Panc1 (cell line): ENCODE data around the gene CERS5. TPM values are rescaled to one million over a fixed set of nuclear protein-coding genes. Genes with fewer than 3 reads are reported as not detected.

Experiments
- ATAC-seq: fragments of 200-7000 bp; cut with Tn5 transposase; 2 replicates; pipeline ENCODE4 v1.9.1; 2020; ENCODE audit warnings: mild to moderate bottlenecking, moderate library complexity
- BruUV-seq: library from RNA; stranded (reverse); fragments of 400-500 nt; replicated peaks from 2 replicates; lab custom pipeline; 2021; lab: Mats Ljungman, UMichigan
- CTCF ChIA-PET: fragments of 300-600 bp; sonication (Branson Sonifier 250); formaldehyde crosslinking; loops from one replicate; lab custom pipeline; 2022; ENCODE audit warnings: antibody characterized with exemption; lab: Charles Lee
- POLR2A ChIA-PET: fragments of 300-600 bp; sonication (Branson Sonifier 250); formaldehyde crosslinking; loops from one replicate; lab custom pipeline; 2022; ENCODE audit warnings: antibody characterized with exemption; lab: Charles Lee
- DNase-seq: peaks from one replicate; pipeline ENCODE4 v3.0.0-alpha.2; 2010; ENCODE audit warnings: low read depth, low spot score
- H3K27ac ChIP-seq: 2 replicates; pipeline ENCODE4 v1.5.1; 2011; ENCODE audit warnings: mild to moderate bottlenecking, low read length, inconsistent platforms
- H3K27me3 ChIP-seq: fragments of 200-500 bp; sonication (Bioruptor generic); 2 replicates; pipeline ENCODE4 v1.6.0; 2014; ENCODE audit warnings: low read length, inconsistent platforms; ENCODE audit not compliant: control insufficient read depth, insufficient read depth
- H3K36me3 ChIP-seq: fragments of 200-500 bp; sonication (Bioruptor generic); 2 replicates; pipeline ENCODE4 v1.5.1; 2014; ENCODE audit warnings: inconsistent platforms, mild to moderate bottlenecking, low read length, moderate library complexity; ENCODE audit not compliant: control insufficient read depth, insufficient read depth
- H3K4me1 ChIP-seq: 2 replicates; pipeline ENCODE4 v1.5.1; 2011; ENCODE audit warnings: inconsistent platforms, mild to moderate bottlenecking, low read length, moderate library complexity; ENCODE audit not compliant: control insufficient read depth, insufficient read depth
- H3K4me3 ChIP-seq, 2 experiments: 2 replicates each; pipeline ENCODE4 v1.5.1; 2011 to 2012; ENCODE audit warnings: low read depth in 2 of 2, low read length in 2 of 2, mild to moderate bottlenecking in 2 of 2, inconsistent platforms in 1 of 2, moderate library complexity in 1 of 2
- H3K9me3 ChIP-seq: fragments of 200-500 bp; sonication (Bioruptor generic); 2 replicates; pipeline ENCODE4 v1.5.1; 2014; ENCODE audit warnings: low read depth, mild to moderate bottlenecking, inconsistent platforms, low read length, moderate library complexity; ENCODE audit not compliant: control insufficient read depth, insufficient read depth
- CTCF ChIP-seq: fragments of 450-650 bp; IDR thresholded peaks from 2 replicates; pipeline ENCODE4 v1.5.1; 2017; ENCODE audit warnings: mild to moderate bottlenecking
- POLR2AphosphoS5 ChIP-seq: IDR thresholded peaks from 2 replicates; pipeline ENCODE4 v1.6.1; 2012; ENCODE audit warnings: mild to moderate bottlenecking, low read depth, low read length, moderate library complexity
- REST ChIP-seq, 2 experiments: IDR thresholded peaks; 2 replicates each; pipeline ENCODE4 v1.6.1; 2011 to 2012; ENCODE audit warnings: low read depth in 2 of 2, control low read depth in 1 of 2, low read length in 1 of 2, mild to moderate bottlenecking in 1 of 2, moderate library complexity in 1 of 2; ENCODE audit not compliant: insufficient read depth in 1 of 2
- SIN3A ChIP-seq: IDR thresholded peaks from 2 replicates; pipeline ENCODE4 v1.6.1; 2012; ENCODE audit warnings: low read depth, mild to moderate bottlenecking, low read length, moderate library complexity, borderline replicate concordance; ENCODE audit not compliant: insufficient read depth
- TCF7L2 ChIP-seq: IDR thresholded peaks from 2 replicates; pipeline ENCODE4 v1.6.1; 2011; ENCODE audit warnings: mild to moderate bottlenecking, low read depth, low read length, inconsistent platforms
- in situ Hi-C: cut with HindIII; loops from 2 replicates; pipeline ENCODE4 v1.10.0; 2016; ENCODE audit warnings: low sequenced_read_pairs, low pct_unique_long_range_greater_than_20kb
- intact Hi-C: fragments of 100-400 bp; cut with micrococcal nuclease; formaldehyde crosslinking; loops from one replicate; pipeline ENCODE4 v1.10.0; 2022; ENCODE audit not compliant: unreplicated experiment
- total RNA-seq: library from RNA; stranded (reverse); gene quantifications from one replicate; pipeline ENCODE4 v1.2.1, GENCODE V29; 2021; ENCODE audit not compliant: unreplicated experiment

Gene CERS5
- total RNA-seq, 1 experiment from 2014 or later, result 50.5 TPM

DNA sequence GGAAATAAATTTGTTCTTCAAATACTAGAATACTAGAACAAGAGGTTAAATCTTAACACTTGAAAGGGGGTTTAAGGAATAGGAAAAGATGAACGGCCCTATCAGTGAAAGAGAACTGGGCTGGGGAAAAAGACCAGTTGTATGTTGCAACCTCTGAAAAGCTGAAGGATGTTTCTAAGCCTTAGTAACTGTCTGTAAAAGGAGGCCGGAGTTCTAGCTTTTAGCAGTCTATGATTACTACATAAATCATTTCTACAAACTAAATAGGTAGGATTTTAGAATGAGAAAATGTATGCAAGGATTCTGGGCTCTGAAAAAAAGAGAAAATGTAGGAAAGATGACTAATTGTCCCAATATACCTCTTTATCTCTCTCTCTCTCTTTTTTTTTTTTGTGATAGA, 4.9 kb downstream of the CERS5 start:
- in situ Hi-C loops, result no loop called here
- DNase-seq (no peak), ATAC-seq (no peak)
- H3K4me1 ChIP-seq, result peaks cover 8% of the 10 kb centered on the region
- intact Hi-C loops, result no loop called here
- no peak overlapping the region for H3K27ac ChIP-seq
- H3K36me3 ChIP-seq, result no peaks in the 10 kb centered on the region; the same call in 1 of the 2 replicates
- no peaks in the 10 kb centered on the region for H3K9me3 ChIP-seq
- ChIA-PET CTCF (interaction anchor here (0.7 kb wide), 1 partner anchor 209 kb away, joined by 5 read pairs; no protein-coding TSS in a partner anchor), POLR2A (interaction anchor here (0.6 kb wide), 2 partner anchors 128 to 360 kb away, joined by 4 to 11 read pairs; no protein-coding TSS in a partner anchor)
- BruUV-seq, result no TSS peak
- no peaks in the 10 kb centered on the region for H3K27me3 ChIP-seq
- H3K4me3 ChIP-seq, result no peak overlapping the region
- TF ChIP-seq POLR2AphosphoS5 (no peak), REST (IDR thresholded peaks at IDR 0.05; ENCODE audit: insufficient read depth in 1 of 2, low read depth in 2 of 2, low read length in 1 of 2) (no peak), SIN3A (no peak), CTCF (no peak), TCF7L2 (no peak)

DNA sequence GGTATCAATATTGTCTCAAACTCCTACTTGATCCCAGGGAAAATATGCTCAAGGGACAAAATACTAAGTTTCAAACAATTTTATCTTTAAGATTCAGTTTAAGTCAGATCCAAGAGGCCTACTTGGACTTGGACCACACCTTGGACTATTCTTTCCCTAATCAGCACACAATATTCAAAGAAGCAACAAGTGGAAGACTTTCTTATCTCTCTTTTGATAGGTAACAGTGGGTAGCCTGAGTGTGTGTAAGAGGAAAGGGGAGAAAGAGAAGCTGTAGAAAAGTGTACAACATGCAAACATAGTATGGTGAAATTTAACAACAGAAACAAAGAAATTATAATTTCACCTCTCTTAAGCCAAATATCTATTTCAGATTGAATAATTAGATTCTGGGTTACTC, 6.5 kb downstream of the CERS5 start:
- CTCF ChIA-PET, result no interaction called here
- Histone ChIP-seq H3K27me3 (no peaks in the 10 kb centered on the region), H3K4me1 (peaks cover 6% of the 10 kb centered on the region), H3K9me3 (no peaks in the 10 kb centered on the region), H3K36me3 (no peaks in the 10 kb centered on the region), H3K27ac (no peak overlapping the region), H3K4me3 (no peak overlapping the region)
- no TSS peak for BruUV-seq
- in situ Hi-C loops, result no loop called here
- ATAC-seq, result no peak
- DNase-seq, result no peak
- POLR2A ChIA-PET, result no interaction called here
- no peak for TF ChIP-seq TCF7L2
- TF ChIP-seq SIN3A, result no peak
- no peak for TF ChIP-seq REST (IDR thresholded peaks at IDR 0.05; ENCODE audit: insufficient read depth in 1 of 2, low read depth in 2 of 2, low read length in 1 of 2)
- TF ChIP-seq POLR2AphosphoS5, result no peak
- TF ChIP-seq CTCF, result no peak
- intact Hi-C loops, result no loop called here
